ENCODE results near the gene OTOGL.

GRCh38 chr12:80087486-80088213, 11.7 kb upstream of the OTOGL start:
- TF ChIP-seq CEBPB (IDR thresholded peaks at IDR 0.05) (no peak), TCF12 (IDR thresholded peaks at IDR 0.05; ENCODE audit: low read depth) (no peak), TEAD4 (IDR thresholded peaks at IDR 0.05) (no peak), TAF1 (IDR thresholded peaks at IDR 0.05; ENCODE audit: low read depth) (no peak), EP300 (IDR thresholded peaks at IDR 0.05; ENCODE audit: borderline replicate concordance) (no peak), CREB1 (IDR thresholded peaks at IDR 0.05; ENCODE audit: low read depth) (no peak)
